ENCODE results near the gene BLOC1S1. TPM values are rescaled to one million over a fixed set of nuclear protein-coding genes. Genes with fewer than 3 reads are reported as not detected.

Gene BLOC1S1
- polyA plus RNA-seq, 1 donor (not counting 4 experiments of a cell fraction or from before 2014, with no cell fraction given) = 62.5 TPM

DNA sequence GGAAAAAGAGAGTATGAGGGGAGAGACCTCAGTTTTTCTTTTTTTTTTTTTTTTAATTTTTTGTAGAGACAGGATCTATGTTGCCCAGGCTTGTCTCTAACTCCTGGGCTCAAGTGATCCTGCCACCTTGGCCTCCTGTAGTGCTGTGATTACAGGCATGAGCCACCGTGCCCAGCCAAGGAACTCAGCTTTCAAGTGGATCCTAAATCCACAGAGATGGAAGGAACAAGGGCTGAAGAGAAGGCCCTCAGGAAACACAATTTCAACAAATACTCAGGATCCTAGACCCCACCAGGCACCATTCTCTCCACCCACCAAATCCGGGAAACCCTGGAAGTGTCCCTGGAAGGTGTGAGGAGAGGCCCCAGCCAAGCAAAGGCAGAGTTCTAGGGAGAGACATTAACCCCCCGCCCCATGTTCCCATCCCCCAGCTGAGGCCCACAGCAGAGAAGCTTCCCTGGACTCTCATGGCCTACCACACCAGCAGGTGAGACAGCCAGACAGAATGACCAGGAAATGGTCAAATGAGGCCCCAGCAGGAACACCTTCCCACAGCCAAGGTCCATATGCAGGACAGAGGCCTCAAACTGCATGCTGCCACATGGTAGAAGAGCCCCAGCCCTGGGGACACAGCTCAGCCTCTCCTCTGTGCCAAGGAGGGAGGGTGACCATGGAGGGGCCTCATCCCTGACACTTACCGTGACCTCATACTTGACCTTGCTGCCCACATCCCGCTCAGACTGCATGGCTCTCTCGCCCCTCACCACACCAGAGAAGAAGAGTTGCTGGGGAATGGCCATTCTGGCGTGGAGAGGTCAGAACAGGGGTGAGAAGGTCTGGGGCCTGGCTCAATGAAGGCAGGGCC lies 22.3 kb upstream of the BLOC1S1 start:
- Histone ChIP-seq H3K4me3 (ENCODE audit: control insufficient read depth in 2 of 3, extremely low read depth in 1 of 3, insufficient read depth in 2 of 3, low read depth in 1 of 3, low read length in 3 of 3) (no peak overlapping the region), H2AFZ (ENCODE audit: control insufficient read depth, low read length) (no peak overlapping the region), H3K36me3 (ENCODE audit: control insufficient read depth in 2 of 2, extremely low read depth in 1 of 2, insufficient read depth in 2 of 2, low read length in 2 of 2) (no peaks in the 10 kb centered on the region), H3K79me2 (ENCODE audit: control insufficient read depth, insufficient read depth, low read length) (no peaks in the 10 kb centered on the region), H3K27ac (ENCODE audit: control insufficient read depth, insufficient read depth, low read length) (no peak overlapping the region), H3K9me1 (ENCODE audit: control insufficient read depth, extremely low read depth, insufficient read depth, low read length) (no peaks in the 10 kb centered on the region), H3K9ac (ENCODE audit: control insufficient read depth, extremely low read depth, insufficient read depth, low read length) (no peak overlapping the region), H4K20me1 (ENCODE audit: control insufficient read depth, extremely low read depth, insufficient read depth, low read length) (no peaks in the 10 kb centered on the region), H3K27me3 (ENCODE audit: control insufficient read depth, extremely low read depth, insufficient read depth, low read length) (peaks cover 21% of the 10 kb centered on the region), H3K9me3 (ENCODE audit: control insufficient read depth, low read depth, low read length) (no peaks in the 10 kb centered on the region), H3K4me2 (ENCODE audit: control insufficient read depth, extremely low read depth, insufficient read depth, low read depth, low read length) (no peak overlapping the region), H3K4me1 (ENCODE audit: control insufficient read depth, extremely low read depth, insufficient read depth, low read length) (no peaks in the 10 kb centered on the region)
- FAIRE-seq (no peak), DNase-seq (ENCODE audit: low read depth, low spot score) (no peak)
- dilution Hi-C loops (cut with MboI; ENCODE audit: extremely low pct_ligation_motif_present, low sequenced_read_pairs) = no loop called here
- TF ChIP-seq EZH2 (IDR thresholded peaks at IDR 0.05; ENCODE audit: low read length) = no peak
- TF ChIP-seq, protein P1, sequence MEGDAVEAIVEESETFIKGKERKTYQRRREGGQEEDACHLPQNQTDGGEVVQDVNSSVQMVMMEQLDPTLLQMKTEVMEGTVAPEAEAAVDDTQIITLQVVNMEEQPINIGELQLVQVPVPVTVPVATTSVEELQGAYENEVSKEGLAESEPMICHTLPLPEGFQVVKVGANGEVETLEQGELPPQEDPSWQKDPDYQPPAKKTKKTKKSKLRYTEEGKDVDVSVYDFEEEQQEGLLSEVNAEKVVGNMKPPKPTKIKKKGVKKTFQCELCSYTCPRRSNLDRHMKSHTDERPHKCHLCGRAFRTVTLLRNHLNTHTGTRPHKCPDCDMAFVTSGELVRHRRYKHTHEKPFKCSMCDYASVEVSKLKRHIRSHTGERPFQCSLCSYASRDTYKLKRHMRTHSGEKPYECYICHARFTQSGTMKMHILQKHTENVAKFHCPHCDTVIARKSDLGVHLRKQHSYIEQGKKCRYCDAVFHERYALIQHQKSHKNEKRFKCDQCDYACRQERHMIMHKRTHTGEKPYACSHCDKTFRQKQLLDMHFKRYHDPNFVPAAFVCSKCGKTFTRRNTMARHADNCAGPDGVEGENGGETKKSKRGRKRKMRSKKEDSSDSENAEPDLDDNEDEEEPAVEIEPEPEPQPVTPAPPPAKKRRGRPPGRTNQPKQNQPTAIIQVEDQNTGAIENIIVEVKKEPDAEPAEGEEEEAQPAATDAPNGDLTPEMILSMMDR (optimal IDR thresholded peaks at IDR 0.05 in 1 of 3, IDR thresholded peaks at IDR 0.05 in 1 of 3, conservative IDR thresholded peaks at IDR 0.05 in 1 of 3; ENCODE audit: extremely low read depth in 1 of 3, insufficient read depth in 2 of 3, low read length in 3 of 3) = no peak

DNA sequence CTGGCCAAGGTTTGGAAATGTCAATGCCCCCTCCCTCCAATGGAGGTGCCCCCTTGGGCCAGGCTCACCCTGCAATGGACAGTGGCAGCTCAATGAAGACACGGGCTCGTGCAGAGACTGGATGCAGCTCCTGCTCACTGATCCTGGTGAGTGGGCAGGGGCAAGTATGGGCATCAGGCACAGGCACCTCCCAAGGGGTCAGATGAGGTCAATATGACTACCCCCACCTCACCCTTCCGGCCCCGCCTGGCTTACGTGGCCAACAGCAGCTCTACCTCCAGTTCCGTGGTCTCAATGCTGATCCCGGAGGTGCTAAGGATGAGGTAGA lies 21.7 kb upstream of the BLOC1S1 start:
- no peaks in the 10 kb centered on the region for H3K9me3 ChIP-seq (ENCODE audit: control insufficient read depth, low read depth, low read length)
- no peak overlapping the region for H3K4me2 ChIP-seq (ENCODE audit: control insufficient read depth, extremely low read depth, insufficient read depth, low read depth, low read length)
- no peak overlapping the region for H3K9ac ChIP-seq (ENCODE audit: control insufficient read depth, extremely low read depth, insufficient read depth, low read length)
- H3K36me3 ChIP-seq (ENCODE audit: control insufficient read depth in 2 of 2, extremely low read depth in 1 of 2, insufficient read depth in 2 of 2, low read length in 2 of 2) = no peaks in the 10 kb centered on the region
- H2AFZ ChIP-seq (ENCODE audit: control insufficient read depth, low read length) = no peak overlapping the region
- TF ChIP-seq EZH2 (IDR thresholded peaks at IDR 0.05; ENCODE audit: low read length) = no peak
- TF ChIP-seq, protein P1 (optimal IDR thresholded peaks at IDR 0.05 in 1 of 3, IDR thresholded peaks at IDR 0.05 in 1 of 3, conservative IDR thresholded peaks at IDR 0.05 in 1 of 3; ENCODE audit: extremely low read depth in 1 of 3, insufficient read depth in 2 of 3, low read length in 3 of 3) = no peak
- H4K20me1 ChIP-seq (ENCODE audit: control insufficient read depth, extremely low read depth, insufficient read depth, low read length) = no peaks in the 10 kb centered on the region
- no peaks in the 10 kb centered on the region for H3K4me1 ChIP-seq (ENCODE audit: control insufficient read depth, extremely low read depth, insufficient read depth, low read length)
- FAIRE-seq (no peak), DNase-seq (ENCODE audit: low read depth, low spot score) (no peak)
- H3K4me3 ChIP-seq (ENCODE audit: control insufficient read depth in 2 of 3, extremely low read depth in 1 of 3, insufficient read depth in 2 of 3, low read depth in 1 of 3, low read length in 3 of 3) = no peak overlapping the region
- H3K9me1 ChIP-seq (ENCODE audit: control insufficient read depth, extremely low read depth, insufficient read depth, low read length) = no peaks in the 10 kb centered on the region
- H3K79me2 ChIP-seq (ENCODE audit: control insufficient read depth, insufficient read depth, low read length) = no peaks in the 10 kb centered on the region
- no peak overlapping the region for H3K27ac ChIP-seq (ENCODE audit: control insufficient read depth, insufficient read depth, low read length)
- dilution Hi-C loops (cut with MboI; ENCODE audit: extremely low pct_ligation_motif_present, low sequenced_read_pairs) = no loop called here
- peaks cover 22% of the 10 kb centered on the region for H3K27me3 ChIP-seq (ENCODE audit: control insufficient read depth, extremely low read depth, insufficient read depth, low read length)

Measured in keratinocyte (primary cell).